ENCODE measurements around the gene BRI3BP. TPM values are rescaled to one million over a fixed set of nuclear protein-coding genes. Genes with fewer than 3 reads are reported as not detected.

Gene BRI3BP
- total and polyA plus RNA-seq, 12 donors = 1.1 to 6.2 (median 4.7) TPM

DNA sequence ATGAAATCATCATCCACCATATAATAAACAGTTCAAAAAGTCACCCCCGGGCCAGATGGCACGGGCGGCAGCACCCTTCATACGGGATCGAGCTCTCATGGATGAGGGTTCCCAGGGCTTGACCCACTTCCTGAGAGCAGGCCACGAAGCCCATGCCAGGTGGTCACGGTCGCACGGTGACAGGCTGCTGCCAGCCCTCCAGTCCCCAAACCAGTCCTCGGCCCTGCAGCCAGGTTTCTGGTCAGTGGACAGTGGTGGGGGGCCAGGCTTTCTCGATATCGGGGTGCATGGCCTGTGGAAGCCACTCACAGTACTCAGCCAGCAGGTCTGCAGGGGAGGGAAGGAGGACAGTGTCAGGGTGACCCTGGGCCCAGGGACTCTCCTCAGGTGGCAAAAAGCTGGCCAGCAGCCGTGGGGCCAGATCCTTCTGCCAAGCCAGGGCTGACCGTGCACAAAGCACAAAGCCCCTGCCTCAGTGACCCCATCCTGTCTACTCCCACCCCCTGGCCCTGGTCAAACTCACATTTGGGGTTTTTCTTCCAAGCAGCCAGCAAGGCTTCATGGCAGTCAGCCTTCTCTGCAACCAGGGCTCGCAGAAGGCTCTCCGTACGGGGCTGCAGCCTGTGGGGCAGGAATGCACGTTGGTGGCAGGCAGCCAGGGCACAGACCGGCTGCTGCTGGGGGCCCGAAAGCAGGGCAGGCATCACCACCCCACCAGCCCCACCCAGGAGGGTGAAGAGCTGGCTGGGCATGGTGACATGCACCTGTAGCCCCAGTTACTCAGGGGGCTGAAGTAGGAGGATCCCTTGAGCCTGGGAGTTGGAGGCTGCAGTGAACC is 45.7 kb upstream of the BRI3BP start:
- Histone ChIP-seq H3K27me3 (no peaks in the 10 kb centered on the region), H3K9me3 (replicated peaks in 1 of 3) (no peaks in the 10 kb centered on the region), H3K4me3 (no peak overlapping the region), H3K36me3 (replicated peaks in 1 of 2) (peaks cover 0 to 48% of the 10 kb centered on the region in 2 donors), H3K27ac (no peak overlapping the region), H3K4me1 (replicated peaks in 1 of 2) (no peaks in the 10 kb centered on the region)
- intact Hi-C loops (cut with DNase I) = no loop called here
- WGBS, 4 donors = 87 to 96% (median 92%) methylated on average over 6 to 20 of the region's 20 CpGs
- peak in 1 of 7 donors; percentile 15 for DNase-seq
- no peak for TF ChIP-seq POLR2A (IDR thresholded peaks at IDR 0.05)
- TF ChIP-seq, protein P1, sequence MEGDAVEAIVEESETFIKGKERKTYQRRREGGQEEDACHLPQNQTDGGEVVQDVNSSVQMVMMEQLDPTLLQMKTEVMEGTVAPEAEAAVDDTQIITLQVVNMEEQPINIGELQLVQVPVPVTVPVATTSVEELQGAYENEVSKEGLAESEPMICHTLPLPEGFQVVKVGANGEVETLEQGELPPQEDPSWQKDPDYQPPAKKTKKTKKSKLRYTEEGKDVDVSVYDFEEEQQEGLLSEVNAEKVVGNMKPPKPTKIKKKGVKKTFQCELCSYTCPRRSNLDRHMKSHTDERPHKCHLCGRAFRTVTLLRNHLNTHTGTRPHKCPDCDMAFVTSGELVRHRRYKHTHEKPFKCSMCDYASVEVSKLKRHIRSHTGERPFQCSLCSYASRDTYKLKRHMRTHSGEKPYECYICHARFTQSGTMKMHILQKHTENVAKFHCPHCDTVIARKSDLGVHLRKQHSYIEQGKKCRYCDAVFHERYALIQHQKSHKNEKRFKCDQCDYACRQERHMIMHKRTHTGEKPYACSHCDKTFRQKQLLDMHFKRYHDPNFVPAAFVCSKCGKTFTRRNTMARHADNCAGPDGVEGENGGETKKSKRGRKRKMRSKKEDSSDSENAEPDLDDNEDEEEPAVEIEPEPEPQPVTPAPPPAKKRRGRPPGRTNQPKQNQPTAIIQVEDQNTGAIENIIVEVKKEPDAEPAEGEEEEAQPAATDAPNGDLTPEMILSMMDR (IDR thresholded peaks at IDR 0.05) = no peak

DNA sequence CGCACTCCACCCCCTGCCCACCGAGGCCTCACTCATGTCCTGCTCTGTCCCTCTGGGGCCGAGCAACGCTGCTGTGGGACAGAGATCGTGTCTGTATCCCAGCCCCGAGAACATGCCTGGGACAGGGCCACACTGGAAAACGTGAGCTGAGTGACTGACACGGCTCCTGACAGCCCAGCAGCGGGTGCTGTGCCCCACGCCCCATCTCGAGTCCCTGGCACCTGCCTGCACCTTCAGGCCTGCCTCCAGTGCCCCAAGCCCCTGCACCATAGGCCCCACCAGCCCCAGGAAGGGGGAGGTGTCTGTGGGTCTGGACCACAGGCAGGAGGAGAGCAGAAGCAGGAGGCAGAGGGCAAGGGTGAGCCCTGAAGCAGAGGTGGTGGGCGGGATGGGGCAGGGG is 44.4 kb upstream of the BRI3BP start:
- TF ChIP-seq, protein P1 (IDR thresholded peaks at IDR 0.05) = no peak
- no peak for TF ChIP-seq POLR2A (IDR thresholded peaks at IDR 0.05)
- Histone ChIP-seq H3K27ac (no peak overlapping the region), H3K27me3 (no peaks in the 10 kb centered on the region), H3K4me3 (no peak overlapping the region), H3K36me3 (replicated peaks in 1 of 2) (peaks cover 0 to 55% of the 10 kb centered on the region in 2 donors), H3K4me1 (replicated peaks in 1 of 2) (no peaks in the 10 kb centered on the region), H3K9me3 (replicated peaks in 1 of 3) (no peaks in the 10 kb centered on the region)
- DNase-seq = peak in 1 of 7 donors; percentile 11
- 88 to 100% (median 94%) methylated on average over 4 to 12 of the region's 12 CpGs for WGBS, 4 donors
- intact Hi-C loops (cut with DNase I) = no loop called here

- Histone ChIP-seq H3K36me3 (replicated peaks in 1 of 2) (peaks cover 0 to 58% of the 10 kb centered on the region in 2 donors), H3K9me3 (replicated peaks in 1 of 3) (no peaks in the 10 kb centered on the region), H3K4me3 (no peak overlapping the region), H3K4me1 (replicated peaks in 1 of 2) (no peaks in the 10 kb centered on the region), H3K27me3 (no peaks in the 10 kb centered on the region), H3K27ac (no peak overlapping the region)
- DNase-seq = no peak
- intact Hi-C loops (cut with DNase I) = no loop called here
- TF ChIP-seq, protein P1 (IDR thresholded peaks at IDR 0.05) = no peak
- TF ChIP-seq POLR2A (IDR thresholded peaks at IDR 0.05) = no peak
- WGBS, 4 donors = 93 to 97% (median 95%) methylated on average over 21 to 47 of the region's 47 CpGs
These were observed 43.4 kb upstream of the BRI3BP start for GRCh38 chr12:124949779-124950728.

DNA sequence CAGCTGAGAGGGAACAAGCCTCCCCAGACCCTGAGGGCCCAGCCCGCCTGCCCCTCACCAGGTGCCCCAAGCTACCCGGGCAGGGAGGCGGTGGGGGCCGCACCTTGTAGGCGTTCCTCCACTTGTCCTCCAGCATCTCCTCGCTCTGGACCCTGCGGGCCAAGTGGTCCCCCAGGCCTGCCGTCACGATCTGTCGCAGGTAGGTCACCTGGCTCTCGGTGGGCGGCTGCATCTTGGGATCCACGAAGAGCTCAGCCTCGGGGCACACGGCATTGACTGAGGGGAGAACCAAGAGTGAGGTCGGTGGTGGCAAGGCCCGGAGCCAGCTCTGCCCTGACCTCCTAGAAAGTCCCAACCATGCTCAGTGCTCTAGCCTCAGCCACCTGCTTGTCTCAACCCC is 41.1 kb upstream of the BRI3BP start:
- DNase-seq = peak in 1 of 7 donors; percentile 12
- peaks cover 0 to 73% of the 10 kb centered on the region in 2 donors for H3K36me3 ChIP-seq (replicated peaks in 1 of 2)
- no peaks in the 10 kb centered on the region for H3K27me3 ChIP-seq
- no peaks in the 10 kb centered on the region for H3K9me3 ChIP-seq (replicated peaks in 1 of 3)
- intact Hi-C loops (cut with DNase I) = no loop called here
- no peak overlapping the region for H3K4me3 ChIP-seq
- 91 to 96% (median 96%) methylated on average over 17 of the region's 17 CpGs for WGBS, 4 donors
- no peak overlapping the region for H3K27ac ChIP-seq
- TF ChIP-seq, protein P1 (IDR thresholded peaks at IDR 0.05) = no peak
- no peak for TF ChIP-seq POLR2A (IDR thresholded peaks at IDR 0.05)
- no peaks in the 10 kb centered on the region for H3K4me1 ChIP-seq (replicated peaks in 1 of 2)
